GM21381 (cell line): Measurements from ENCODE around the gene TBC1D24.
"Not testable (repeated sequence)": the region's sequence is repeated elsewhere in the genome, so short reads cannot be mapped to it uniquely, and the experiment has no call there.

Experiments used
- ATAC-seq: cut with Tn5 transposase; IDR thresholded peaks from one replicate; pipeline ENCODE4 v1.9.1; 2021; ENCODE audit warnings: mild to moderate bottlenecking, moderate library complexity; ENCODE audit not compliant: unreplicated experiment

Gene TBC1D24

DNA sequence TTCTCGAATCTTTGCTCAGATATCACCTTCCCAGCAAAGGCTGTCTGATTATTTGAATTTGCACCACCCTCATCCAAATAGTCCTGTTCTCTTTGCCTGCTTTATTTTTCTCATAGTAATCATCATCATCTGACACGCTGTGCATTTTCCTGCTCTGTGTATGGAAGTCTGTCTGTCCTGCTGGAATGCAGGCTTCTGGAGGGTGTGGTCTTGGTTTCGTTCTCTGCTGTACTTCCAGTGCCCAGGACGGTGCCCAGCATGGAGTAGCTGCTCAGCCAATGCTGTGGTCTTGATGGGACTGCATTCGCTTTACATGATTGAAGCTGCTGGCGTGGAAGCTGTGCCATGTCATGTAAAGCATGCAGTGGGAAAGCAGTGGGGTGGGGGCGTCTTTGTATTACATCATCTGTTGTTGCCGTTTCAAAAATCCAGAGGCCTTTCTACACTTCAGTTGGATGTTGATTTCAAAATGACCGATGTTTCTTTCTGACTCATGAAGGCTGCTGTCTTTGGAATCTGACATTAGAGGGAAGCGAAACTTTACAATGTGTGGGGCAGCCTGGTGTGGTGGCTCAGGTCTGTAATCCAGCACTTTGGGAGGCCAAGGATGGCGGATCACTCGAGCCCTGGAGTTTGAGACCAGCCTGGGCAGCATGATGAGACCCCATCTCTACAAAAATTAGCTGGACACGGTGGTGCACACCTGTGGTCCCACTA lies 79.9 kb downstream of the TBC1D24 start:
- not testable (repeated sequence) for ATAC-seq
